HCT116 (cell line): ENCODE measurements around the gene PON1. TPM values are rescaled to one million over a fixed set of nuclear protein-coding genes. Genes with fewer than 3 reads are reported as not detected.

Source experiments
- ATAC-seq: fragments of 200-7000 bp; cut with Tn5 transposase; 2 replicates; pipeline ENCODE4 v1.9.1; 2020; ENCODE audit warnings: mild to moderate bottlenecking, moderate library complexity
- BruUV-seq: library from RNA; stranded (reverse); fragments of 400-500 nt; replicated peaks from 2 replicates; lab custom pipeline; 2021; lab: Mats Ljungman, UMichigan
- CTCF ChIA-PET: fragments of 300-600 bp; sonication (Branson Sonifier 250); formaldehyde crosslinking; loops from one replicate; lab custom pipeline; 2021; ENCODE audit warnings: antibody characterized with exemption; lab: Charles Lee
- POLR2A ChIA-PET: fragments of 300-600, 350-600 bp; sonication (Branson Sonifier 250); formaldehyde crosslinking; loops from one replicate; lab custom pipeline; 2021; ENCODE audit warnings: antibody characterized with exemption; lab: Charles Lee
- RAD21 ChIA-PET, 2 experiments: fragments of 300-600 bp; sonication (Branson Sonifier 250); formaldehyde crosslinking; loops; one replicate each; lab custom pipeline; 2023; ENCODE audit warnings: low total read pairs in 2 of 2; ENCODE audit not compliant: uncharacterized antibody in 2 of 2, unreplicated experiment in 2 of 2, low non-redundant PET in 1 of 2; lab: Charles Lee
- DNase-seq: peaks from one replicate; pipeline ENCODE4 v3.0.0-alpha.2; 2010; ENCODE audit warnings: low read depth, low spot score
- H2AFZ ChIP-seq: fragments of 200-600 bp; shearing (Covaris generic), sonication (generic); 2 replicates; pipeline ENCODE4 v1.6.1; 2017; ENCODE audit warnings: low read depth, mixed run types, mixed read lengths, antibody characterized with exemption, low read length; ENCODE audit not compliant: poor library complexity, severe bottlenecking
- H3K27ac ChIP-seq: 2 replicates; pipeline ENCODE4 v1.5.1; 2012; ENCODE audit warnings: low read depth, low read length
- H3K27me3 ChIP-seq: fragments of 200-600 bp; sonication (generic); 2 replicates; pipeline ENCODE4 v1.6.1; 2016; ENCODE audit warnings: mixed run types, low read length, mixed read lengths; ENCODE audit not compliant: insufficient read depth
- H3K36me3 ChIP-seq, 2 experiments: fragments of 200-500 bp in 1 of 2; fragments of 200-600 bp in 1 of 2; sonication (Bioruptor generic) in 1 of 2; sonication (generic) in 1 of 2; 2 replicates each; pipeline versions ENCODE4 v1.5.1 to v1.6.1; 2014 to 2016; ENCODE audit warnings: low read length in 2 of 2, inconsistent platforms in 1 of 2, mixed read lengths in 1 of 2, mixed run types in 1 of 2; ENCODE audit not compliant: insufficient read depth in 2 of 2, control insufficient read depth in 1 of 2
- H3K4me1 ChIP-seq, 2 experiments: fragments of 200-600 bp in 1 of 2; sonication (generic) in 1 of 2; 2 replicates each; pipeline versions ENCODE4 v1.5.1 to v1.6.1; 2012 to 2017; ENCODE audit warnings: low read length in 2 of 2, inconsistent platforms in 1 of 2, mild to moderate bottlenecking in 1 of 2, mixed read lengths in 1 of 2, mixed run types in 1 of 2, moderate library complexity in 1 of 2; ENCODE audit not compliant: insufficient read depth in 2 of 2, control insufficient read depth in 1 of 2
- H3K4me2 ChIP-seq: fragments of 200-600 bp; sonication (generic); 2 replicates; pipeline ENCODE4 v1.6.1; 2017; ENCODE audit warnings: mixed run types, low read length, mixed read lengths
- H3K4me3 ChIP-seq, 2 experiments: fragments of 200-600 bp in 1 of 2; sonication (generic) in 1 of 2; replicated peaks in 1 of 2; 2 replicates each; pipeline ENCODE4 v1.5.1; 2011 to 2016; ENCODE audit warnings: low read length in 2 of 2, control low read depth in 1 of 2, low read depth in 1 of 2, mild to moderate bottlenecking in 1 of 2, mixed read lengths in 1 of 2, mixed run types in 1 of 2
- H3K79me2 ChIP-seq: fragments of 200-600 bp; sonication (generic); 2 replicates; pipeline ENCODE4 v1.6.1; 2017; ENCODE audit warnings: mild to moderate bottlenecking, mixed run types, low read length, moderate library complexity, mixed read lengths; ENCODE audit not compliant: insufficient read depth
- H3K9ac ChIP-seq: fragments of 200-600 bp; sonication (generic); 2 replicates; pipeline ENCODE4 v1.6.1; 2016; ENCODE audit warnings: low read length, mixed read lengths
- H3K9me2 ChIP-seq: fragments of 200-600 bp; sonication (generic), shearing (Covaris generic); 2 replicates; pipeline ENCODE4 v1.6.1; 2017; ENCODE audit warnings: mixed run types, mild to moderate bottlenecking, moderate library complexity; ENCODE audit not compliant: insufficient read depth
- H3K9me3 ChIP-seq, 2 experiments: fragments of 200-500 bp in 1 of 2; fragments of 200-600 bp in 1 of 2; sonication (Bioruptor generic) in 1 of 2; sonication (generic) in 1 of 2; 2 replicates each; pipeline ENCODE4 v1.6.1; 2014 to 2017; ENCODE audit warnings: low read length in 2 of 2, mixed read lengths in 2 of 2, inconsistent platforms in 1 of 2, low read depth in 1 of 2, mild to moderate bottlenecking in 1 of 2, mixed run types in 1 of 2, moderate library complexity in 1 of 2; ENCODE audit not compliant: control insufficient read depth in 1 of 2, insufficient read depth in 1 of 2
- H4K20me1 ChIP-seq: fragments of 200-600 bp; sonication (generic), shearing (Covaris generic); 2 replicates; pipeline ENCODE4 v1.6.1; 2017; ENCODE audit warnings: mixed run types, mild to moderate bottlenecking, moderate library complexity; ENCODE audit not compliant: insufficient read depth
- ATF3 ChIP-seq: IDR thresholded peaks from 2 replicates; pipeline ENCODE4 v1.6.1; 2012
- CTCF ChIP-seq, 3 experiments: fragments of 200-600 bp in 1 of 3; sonication (generic) in 1 of 3; IDR thresholded peaks in 2 of 3; conservative IDR thresholded peaks in 1 of 3; 2 replicates each; pipeline ENCODE4 v1.5.1; 2012 to 2017; ENCODE audit warnings: low read depth in 2 of 3, low read length in 2 of 3, antibody characterized with exemption in 1 of 3, borderline replicate concordance in 1 of 3, control low read depth in 1 of 3, mild to moderate bottlenecking in 1 of 3, mixed read lengths in 1 of 3, mixed run types in 1 of 3, moderate library complexity in 1 of 3; ENCODE audit not compliant: insufficient read depth in 1 of 3
- EZH2phosphoT487 ChIP-seq: fragments of 200-600 bp; IDR thresholded peaks from 2 replicates; pipeline ENCODE4 v1.6.1; 2018; ENCODE audit warnings: antibody characterized with exemption, borderline replicate concordance
- POLR2AphosphoS5 ChIP-seq: IDR thresholded peaks from 2 replicates; pipeline ENCODE4 v1.6.1; 2011; ENCODE audit warnings: mild to moderate bottlenecking, low read depth, low read length, moderate library complexity
- RAD21 ChIP-seq: IDR thresholded peaks from 2 replicates; pipeline ENCODE4 v1.6.1; 2012; ENCODE audit warnings: low read depth, mild to moderate bottlenecking
- REST ChIP-seq: IDR thresholded peaks from 2 replicates; pipeline ENCODE4 v1.6.1; 2012; ENCODE audit warnings: low read depth
- YY1 ChIP-seq: IDR thresholded peaks from 2 replicates; pipeline ENCODE4 v1.6.1; 2011; ENCODE audit warnings: low read length, low read depth, moderate library complexity, mild to moderate bottlenecking; ENCODE audit not compliant: insufficient replicate concordance; ENCODE audit errors: extremely low read depth
- ZNF274 ChIP-seq: fragments of 200-500 bp; sonication (Bioruptor generic); IDR thresholded peaks from 2 replicates; pipeline ENCODE4 v1.6.1; 2014; ENCODE audit warnings: mild to moderate bottlenecking, low read depth, low read length, inconsistent platforms
- intact Hi-C: fragments of 100-400 bp; cut with micrococcal nuclease; formaldehyde crosslinking; loops from 2 replicates; pipeline ENCODE4 v1.10.0; 2022
- total RNA-seq: library from RNA; stranded (reverse); gene quantifications from one replicate; pipeline ENCODE4 v1.2.1, GENCODE V29; 2021; ENCODE audit not compliant: unreplicated experiment

Gene PON1
- total RNA-seq, 1 experiment from 2014 or later: 0.20 TPM

GRCh38 chr7:95321720-95322119, 2.6 kb downstream of the PON1 start:
- H3K9ac ChIP-seq: no peak overlapping the region
- H3K4me3 ChIP-seq: no peak overlapping the region
- no peak overlapping the region for H3K4me2 ChIP-seq
- H3K36me3 ChIP-seq: no peaks in the 10 kb centered on the region
- H4K20me1 ChIP-seq: no peaks in the 10 kb centered on the region
- DNase-seq (no peak), ATAC-seq (no peak)
- TF ChIP-seq ZNF274 (no peak), ATF3 (no peak), REST (no peak), YY1 (no peak), POLR2AphosphoS5 (no peak), RAD21 (no peak), EZH2phosphoT487 (no peak), CTCF (IDR thresholded peaks at IDR 0.05 in 2 of 3, conservative IDR thresholded peaks at IDR 0.05 in 1 of 3; ENCODE audit: borderline replicate concordance in 1 of 3, insufficient read depth in 1 of 3, low read depth in 2 of 3, low read length in 2 of 3) (no peak)
- no peak overlapping the region for H3K27ac ChIP-seq
- intact Hi-C loops: no loop called here
- H3K9me3 ChIP-seq: no peaks in the 10 kb centered on the region
- H3K27me3 ChIP-seq: no peaks in the 10 kb centered on the region
- no TSS peak for BruUV-seq
- H3K9me2 ChIP-seq: no peaks in the 10 kb centered on the region
- no peaks in the 10 kb centered on the region for H3K4me1 ChIP-seq
- POLR2A ChIA-PET: no interaction called here
- CTCF ChIA-PET: no interaction called here
- RAD21 ChIA-PET: no interaction called here
- H3K79me2 ChIP-seq: no peaks in the 10 kb centered on the region
- H2AFZ ChIP-seq: no peak overlapping the region
